HG02642 (cell line): ENCODE measurements around the gene SH3PXD2A.

Experiments used
- ATAC-seq: cut with Tn5 transposase; IDR thresholded peaks from one replicate; pipeline ENCODE4 v1.9.1; 2021; ENCODE audit warnings: mild to moderate bottlenecking; ENCODE audit not compliant: unreplicated experiment, poor library complexity

Gene SH3PXD2A

GRCh38 chr10:103835096-103836050 is 20.0 kb downstream of the SH3PXD2A start:
- no peak for ATAC-seq

- no peak for ATAC-seq
Observed at GRCh38 chr10:103834436-103835095, 20.8 kb downstream of the SH3PXD2A start.

- ATAC-seq: no peak
Observed at GRCh38 chr10:103833731-103834365, 21.5 kb downstream of the SH3PXD2A start.

GRCh38 chr10:103832806-103833205 is 22.6 kb downstream of the SH3PXD2A start:
- no peak for ATAC-seq

- no peak for ATAC-seq
Observed at GRCh38 chr10:103829838-103830465, 25.4 kb downstream of the SH3PXD2A start.

- ATAC-seq: no peak
Observed at GRCh38 chr10:103829278-103829677, 26.1 kb downstream of the SH3PXD2A start.

- no peak for ATAC-seq
Observed at GRCh38 chr10:103828587-103829197, 26.7 kb downstream of the SH3PXD2A start.

GRCh38 chr10:103828107-103828506 is 27.3 kb downstream of the SH3PXD2A start:
- no peak for ATAC-seq

GRCh38 chr10:103826885-103827284 is 28.5 kb downstream of the SH3PXD2A start:
- ATAC-seq: no peak

GRCh38 chr10:103824281-103824680 is 31.1 kb downstream of the SH3PXD2A start:
- ATAC-seq: no peak

- no peak for ATAC-seq
Observed at GRCh38 chr10:103823706-103824272, 31.6 kb downstream of the SH3PXD2A start.

- ATAC-seq: no peak
Observed at GRCh38 chr10:103822800-103823199, 32.6 kb downstream of the SH3PXD2A start.

- ATAC-seq: no peak
Observed at GRCh38 chr10:103822107-103822716, 33.2 kb downstream of the SH3PXD2A start.

GRCh38 chr10:103820101-103821062 is 35.0 kb downstream of the SH3PXD2A start:
- ATAC-seq: no peak

- no peak for ATAC-seq
Observed at GRCh38 chr10:103819493-103819892, 35.9 kb downstream of the SH3PXD2A start.

- ATAC-seq: no peak
Observed at GRCh38 chr10:103818765-103819374, 36.5 kb downstream of the SH3PXD2A start.

- ATAC-seq: no peak
Observed at GRCh38 chr10:103818105-103818504, 37.3 kb downstream of the SH3PXD2A start.

- ATAC-seq: no peak
Observed at GRCh38 chr10:103816431-103816830, 38.9 kb downstream of the SH3PXD2A start.
